ENCODE data around the gene CD14.

DNA sequence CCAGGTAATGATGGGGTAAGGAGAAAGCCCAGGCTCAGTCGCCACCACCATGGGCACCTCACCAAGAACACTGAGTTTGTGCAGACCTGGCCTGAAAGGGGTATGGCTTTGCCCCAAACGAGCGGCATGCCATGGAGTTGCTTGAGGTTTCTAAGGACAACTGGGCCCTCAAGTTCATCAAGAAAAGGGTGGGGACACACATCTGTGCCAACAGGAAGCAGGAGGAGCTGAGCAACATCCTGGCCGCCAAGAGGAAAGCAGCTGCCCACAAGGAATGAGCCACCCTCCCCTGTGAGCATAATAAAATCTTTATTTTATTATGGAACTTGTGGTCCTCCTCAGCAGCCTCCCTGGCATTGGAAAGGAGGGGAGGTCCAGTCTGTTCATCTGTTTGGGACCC, 23.8 kb downstream of the CD14 start:
- no peak for TF ChIP-seq EZH2 (IDR thresholded peaks at IDR 0.05)
- no peak for TF ChIP-seq SRF (IDR thresholded peaks at IDR 0.05; ENCODE audit: low read depth)
- no peak for TF ChIP-seq MAX (IDR thresholded peaks at IDR 0.05)
- TF ChIP-seq CTCF (IDR thresholded peaks at IDR 0.05 in 2 of 3, conservative IDR thresholded peaks at IDR 0.05 in 1 of 3; ENCODE audit: borderline replicate concordance in 1 of 3, insufficient read depth in 1 of 3, low read depth in 2 of 3, low read length in 2 of 3) = no peak
- no peak for TF ChIP-seq EZH2phosphoT487 (IDR thresholded peaks at IDR 0.05; ENCODE audit: borderline replicate concordance)
- TF ChIP-seq POLR2AphosphoS5 (IDR thresholded peaks at IDR 0.05; ENCODE audit: low read depth, low read length) = no peak
- no peak for TF ChIP-seq YY1 (IDR thresholded peaks at IDR 0.05; ENCODE audit: extremely low read depth, insufficient replicate concordance, low read depth, low read length)
- TF ChIP-seq SIN3A (IDR thresholded peaks at IDR 0.05; ENCODE audit: low read depth) = no peak
- no peak for TF ChIP-seq JUND (IDR thresholded peaks at IDR 0.05)
- no peak for TF ChIP-seq POLR2A (IDR thresholded peaks at IDR 0.05; ENCODE audit: borderline replicate concordance, extremely low read depth, insufficient read depth, insufficient read length)
- TF ChIP-seq, protein P1, sequence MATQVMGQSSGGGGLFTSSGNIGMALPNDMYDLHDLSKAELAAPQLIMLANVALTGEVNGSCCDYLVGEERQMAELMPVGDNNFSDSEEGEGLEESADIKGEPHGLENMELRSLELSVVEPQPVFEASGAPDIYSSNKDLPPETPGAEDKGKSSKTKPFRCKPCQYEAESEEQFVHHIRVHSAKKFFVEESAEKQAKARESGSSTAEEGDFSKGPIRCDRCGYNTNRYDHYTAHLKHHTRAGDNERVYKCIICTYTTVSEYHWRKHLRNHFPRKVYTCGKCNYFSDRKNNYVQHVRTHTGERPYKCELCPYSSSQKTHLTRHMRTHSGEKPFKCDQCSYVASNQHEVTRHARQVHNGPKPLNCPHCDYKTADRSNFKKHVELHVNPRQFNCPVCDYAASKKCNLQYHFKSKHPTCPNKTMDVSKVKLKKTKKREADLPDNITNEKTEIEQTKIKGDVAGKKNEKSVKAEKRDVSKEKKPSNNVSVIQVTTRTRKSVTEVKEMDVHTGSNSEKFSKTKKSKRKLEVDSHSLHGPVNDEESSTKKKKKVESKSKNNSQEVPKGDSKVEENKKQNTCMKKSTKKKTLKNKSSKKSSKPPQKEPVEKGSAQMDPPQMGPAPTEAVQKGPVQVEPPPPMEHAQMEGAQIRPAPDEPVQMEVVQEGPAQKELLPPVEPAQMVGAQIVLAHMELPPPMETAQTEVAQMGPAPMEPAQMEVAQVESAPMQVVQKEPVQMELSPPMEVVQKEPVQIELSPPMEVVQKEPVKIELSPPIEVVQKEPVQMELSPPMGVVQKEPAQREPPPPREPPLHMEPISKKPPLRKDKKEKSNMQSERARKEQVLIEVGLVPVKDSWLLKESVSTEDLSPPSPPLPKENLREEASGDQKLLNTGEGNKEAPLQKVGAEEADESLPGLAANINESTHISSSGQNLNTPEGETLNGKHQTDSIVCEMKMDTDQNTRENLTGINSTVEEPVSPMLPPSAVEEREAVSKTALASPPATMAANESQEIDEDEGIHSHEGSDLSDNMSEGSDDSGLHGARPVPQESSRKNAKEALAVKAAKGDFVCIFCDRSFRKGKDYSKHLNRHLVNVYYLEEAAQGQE (IDR thresholded peaks at IDR 0.05; ENCODE audit: low read depth) = no peak
- TF ChIP-seq SP1 (IDR thresholded peaks at IDR 0.05; ENCODE audit: low read depth) = no peak
- TF ChIP-seq CBX3 (IDR thresholded peaks at IDR 0.05; ENCODE audit: low read depth) = no peak
